ENCODE measurements around the gene GRXCR1. TPM values are rescaled to one million over a fixed set of nuclear protein-coding genes. Genes with fewer than 3 reads are reported as not detected.

GRXCR1 gene
- total and polyA plus RNA-seq, 4 donors = not detected

DNA sequence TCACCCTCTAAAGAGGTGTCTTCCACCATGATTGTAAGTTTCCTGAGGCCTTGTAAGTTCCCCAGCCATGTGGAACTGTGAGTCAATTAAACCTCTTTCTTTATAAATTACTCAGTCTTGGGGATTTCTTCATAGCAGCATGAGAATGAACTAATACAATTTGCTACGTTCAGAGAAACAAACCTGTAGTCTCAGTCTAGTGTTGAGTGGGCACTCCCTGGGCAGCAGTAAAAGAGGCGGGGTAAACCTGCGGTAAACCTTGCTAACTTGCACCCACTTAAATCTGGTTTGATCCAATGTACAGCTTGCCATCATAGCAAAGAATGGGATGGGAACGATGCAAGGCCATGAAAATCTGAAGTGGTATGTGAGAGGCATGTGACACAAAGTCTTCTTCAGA, 22.4 kb downstream of the GRXCR1 start (continued):
- TF ChIP-seq, protein P1, sequence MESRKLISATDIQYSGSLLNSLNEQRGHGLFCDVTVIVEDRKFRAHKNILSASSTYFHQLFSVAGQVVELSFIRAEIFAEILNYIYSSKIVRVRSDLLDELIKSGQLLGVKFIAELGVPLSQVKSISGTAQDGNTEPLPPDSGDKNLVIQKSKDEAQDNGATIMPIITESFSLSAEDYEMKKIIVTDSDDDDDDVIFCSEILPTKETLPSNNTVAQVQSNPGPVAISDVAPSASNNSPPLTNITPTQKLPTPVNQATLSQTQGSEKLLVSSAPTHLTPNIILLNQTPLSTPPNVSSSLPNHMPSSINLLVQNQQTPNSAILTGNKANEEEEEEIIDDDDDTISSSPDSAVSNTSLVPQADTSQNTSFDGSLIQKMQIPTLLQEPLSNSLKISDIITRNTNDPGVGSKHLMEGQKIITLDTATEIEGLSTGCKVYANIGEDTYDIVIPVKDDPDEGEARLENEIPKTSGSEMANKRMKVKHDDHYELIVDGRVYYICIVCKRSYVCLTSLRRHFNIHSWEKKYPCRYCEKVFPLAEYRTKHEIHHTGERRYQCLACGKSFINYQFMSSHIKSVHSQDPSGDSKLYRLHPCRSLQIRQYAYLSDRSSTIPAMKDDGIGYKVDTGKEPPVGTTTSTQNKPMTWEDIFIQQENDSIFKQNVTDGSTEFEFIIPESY (IDR thresholded peaks at IDR 0.05) = no peak
- TF ChIP-seq FOXA2 (IDR thresholded peaks at IDR 0.05) (no peak), NR2F2 (IDR thresholded peaks at IDR 0.05) (no peak), RAD21 (IDR thresholded peaks at IDR 0.05) (no peak)

DNA sequence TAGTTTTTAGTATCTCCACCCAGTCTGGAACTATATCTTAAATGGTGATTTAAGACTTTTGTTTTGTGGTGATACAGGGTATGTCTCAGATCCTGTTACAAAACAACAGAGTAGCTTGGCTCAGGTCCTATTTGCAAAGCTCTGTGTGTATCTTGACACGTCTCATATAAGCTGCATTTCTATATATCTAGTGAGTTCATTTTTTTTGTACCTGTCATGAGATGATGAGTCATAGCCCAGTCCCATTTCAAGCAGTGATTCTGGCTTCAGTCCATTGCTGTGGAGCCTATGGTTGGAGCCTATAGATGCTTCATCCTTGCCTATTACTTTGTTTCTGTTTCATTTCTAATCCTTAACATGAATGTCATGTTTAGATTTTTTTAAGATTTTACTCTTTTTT, 23.0 kb downstream of the GRXCR1 start:
- WGBS = 29% methylated on average over 1 of the region's 1 CpG
- no peaks in the 10 kb centered on the region for H3K36me3 ChIP-seq (ENCODE audit: control insufficient read depth in 4 of 4, insufficient read depth in 3 of 4, low read depth in 1 of 4, low read length in 3 of 4)
- no peak overlapping the region for H3K27ac ChIP-seq (ENCODE audit: low read depth in 1 of 2, low read length in 2 of 2)
- peaks cover 0 to 2% (median 0%) of the 10 kb centered on the region in 4 donors for H3K9me3 ChIP-seq (ENCODE audit: control insufficient read depth in 4 of 4, low read length in 3 of 4)
- no peak overlapping the region for H3K4me3 ChIP-seq (ENCODE audit: low read depth in 1 of 3, low read length in 3 of 3)
- TF ChIP-seq EGR1 (IDR thresholded peaks at IDR 0.05; ENCODE audit: low read depth in 2 of 2) = no peak
- TF ChIP-seq YY1 (IDR thresholded peaks at IDR 0.05) = no peak
- TF ChIP-seq, protein P2, sequence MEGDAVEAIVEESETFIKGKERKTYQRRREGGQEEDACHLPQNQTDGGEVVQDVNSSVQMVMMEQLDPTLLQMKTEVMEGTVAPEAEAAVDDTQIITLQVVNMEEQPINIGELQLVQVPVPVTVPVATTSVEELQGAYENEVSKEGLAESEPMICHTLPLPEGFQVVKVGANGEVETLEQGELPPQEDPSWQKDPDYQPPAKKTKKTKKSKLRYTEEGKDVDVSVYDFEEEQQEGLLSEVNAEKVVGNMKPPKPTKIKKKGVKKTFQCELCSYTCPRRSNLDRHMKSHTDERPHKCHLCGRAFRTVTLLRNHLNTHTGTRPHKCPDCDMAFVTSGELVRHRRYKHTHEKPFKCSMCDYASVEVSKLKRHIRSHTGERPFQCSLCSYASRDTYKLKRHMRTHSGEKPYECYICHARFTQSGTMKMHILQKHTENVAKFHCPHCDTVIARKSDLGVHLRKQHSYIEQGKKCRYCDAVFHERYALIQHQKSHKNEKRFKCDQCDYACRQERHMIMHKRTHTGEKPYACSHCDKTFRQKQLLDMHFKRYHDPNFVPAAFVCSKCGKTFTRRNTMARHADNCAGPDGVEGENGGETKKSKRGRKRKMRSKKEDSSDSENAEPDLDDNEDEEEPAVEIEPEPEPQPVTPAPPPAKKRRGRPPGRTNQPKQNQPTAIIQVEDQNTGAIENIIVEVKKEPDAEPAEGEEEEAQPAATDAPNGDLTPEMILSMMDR (IDR thresholded peaks at IDR 0.05; ENCODE audit: low read depth, low read length, missing input control) = no peak
- TF ChIP-seq FOXA2 (IDR thresholded peaks at IDR 0.05) = no peak
- no peak for TF ChIP-seq NR2F2 (IDR thresholded peaks at IDR 0.05)
- TF ChIP-seq, protein P3, sequence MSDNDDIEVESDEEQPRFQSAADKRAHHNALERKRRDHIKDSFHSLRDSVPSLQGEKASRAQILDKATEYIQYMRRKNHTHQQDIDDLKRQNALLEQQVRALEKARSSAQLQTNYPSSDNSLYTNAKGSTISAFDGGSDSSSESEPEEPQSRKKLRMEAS (IDR thresholded peaks at IDR 0.05) = no peak
- TF ChIP-seq SP1 (IDR thresholded peaks at IDR 0.05) = no peak
- no peak for TF ChIP-seq RAD21 (IDR thresholded peaks at IDR 0.05)
- TF ChIP-seq RXRA (IDR thresholded peaks at IDR 0.05) = no peak
- TF ChIP-seq, protein P1 (IDR thresholded peaks at IDR 0.05) = no peak
- TF ChIP-seq, protein P4, sequence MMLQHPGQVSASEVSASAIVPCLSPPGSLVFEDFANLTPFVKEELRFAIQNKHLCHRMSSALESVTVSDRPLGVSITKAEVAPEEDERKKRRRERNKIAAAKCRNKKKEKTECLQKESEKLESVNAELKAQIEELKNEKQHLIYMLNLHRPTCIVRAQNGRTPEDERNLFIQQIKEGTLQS (IDR thresholded peaks at IDR 0.05) = no peak
- TF ChIP-seq FOXA1 (IDR thresholded peaks at IDR 0.05) = no peak
- TF ChIP-seq TAF1 (conservative IDR thresholded peaks at IDR 0.05) = no peak
- TF ChIP-seq, protein P5, sequence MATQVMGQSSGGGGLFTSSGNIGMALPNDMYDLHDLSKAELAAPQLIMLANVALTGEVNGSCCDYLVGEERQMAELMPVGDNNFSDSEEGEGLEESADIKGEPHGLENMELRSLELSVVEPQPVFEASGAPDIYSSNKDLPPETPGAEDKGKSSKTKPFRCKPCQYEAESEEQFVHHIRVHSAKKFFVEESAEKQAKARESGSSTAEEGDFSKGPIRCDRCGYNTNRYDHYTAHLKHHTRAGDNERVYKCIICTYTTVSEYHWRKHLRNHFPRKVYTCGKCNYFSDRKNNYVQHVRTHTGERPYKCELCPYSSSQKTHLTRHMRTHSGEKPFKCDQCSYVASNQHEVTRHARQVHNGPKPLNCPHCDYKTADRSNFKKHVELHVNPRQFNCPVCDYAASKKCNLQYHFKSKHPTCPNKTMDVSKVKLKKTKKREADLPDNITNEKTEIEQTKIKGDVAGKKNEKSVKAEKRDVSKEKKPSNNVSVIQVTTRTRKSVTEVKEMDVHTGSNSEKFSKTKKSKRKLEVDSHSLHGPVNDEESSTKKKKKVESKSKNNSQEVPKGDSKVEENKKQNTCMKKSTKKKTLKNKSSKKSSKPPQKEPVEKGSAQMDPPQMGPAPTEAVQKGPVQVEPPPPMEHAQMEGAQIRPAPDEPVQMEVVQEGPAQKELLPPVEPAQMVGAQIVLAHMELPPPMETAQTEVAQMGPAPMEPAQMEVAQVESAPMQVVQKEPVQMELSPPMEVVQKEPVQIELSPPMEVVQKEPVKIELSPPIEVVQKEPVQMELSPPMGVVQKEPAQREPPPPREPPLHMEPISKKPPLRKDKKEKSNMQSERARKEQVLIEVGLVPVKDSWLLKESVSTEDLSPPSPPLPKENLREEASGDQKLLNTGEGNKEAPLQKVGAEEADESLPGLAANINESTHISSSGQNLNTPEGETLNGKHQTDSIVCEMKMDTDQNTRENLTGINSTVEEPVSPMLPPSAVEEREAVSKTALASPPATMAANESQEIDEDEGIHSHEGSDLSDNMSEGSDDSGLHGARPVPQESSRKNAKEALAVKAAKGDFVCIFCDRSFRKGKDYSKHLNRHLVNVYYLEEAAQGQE (IDR thresholded peaks at IDR 0.05) = no peak
- no peak for TF ChIP-seq HNF4A (conservative IDR thresholded peaks at IDR 0.05)
- no peak for TF ChIP-seq HNF4G (IDR thresholded peaks at IDR 0.05)
- TF ChIP-seq GABPA (IDR thresholded peaks at IDR 0.05 in 1 of 2, conservative IDR thresholded peaks at IDR 0.05 in 1 of 2) = no peak
- no peak for TF ChIP-seq JUND (IDR thresholded peaks at IDR 0.05)
- no peak for DNase-seq (ENCODE audit: low spot score)
- H3K4me1 ChIP-seq (ENCODE audit: control insufficient read depth in 4 of 4, insufficient read depth in 4 of 4, low read length in 3 of 4) = no peaks in the 10 kb centered on the region
- H3K27me3 ChIP-seq (ENCODE audit: control insufficient read depth in 4 of 4, insufficient read depth in 4 of 4, low read length in 3 of 4) = peaks cover 0 to 2% (median 0%) of the 10 kb centered on the region in 4 donors
- H3K9ac ChIP-seq (ENCODE audit: low read depth in 1 of 2, low read length in 2 of 2) = no peak overlapping the region

All from liver (tissue), 9 donors.